OCI-LY1 (cell line): Measurements from ENCODE around the gene CACNA2D3.

Experiments
- H2AFZ ChIP-seq: fragments of 200-600 bp; sonication (generic), shearing (Covaris generic); 2 replicates; pipeline ENCODE4 v1.6.0; 2014; ENCODE audit warnings: antibody characterized with exemption, mild to moderate bottlenecking, low read length
- H3F3A ChIP-seq: fragments of 200-600 bp; sonication (generic), shearing (Covaris generic); 2 replicates; pipeline ENCODE4 v1.6.0; 2014; ENCODE audit warnings: mild to moderate bottlenecking, antibody characterized with exemption, low read length, moderate library complexity; ENCODE audit not compliant: insufficient read depth
- H3K27ac ChIP-seq: fragments of 200-600 bp; sonication (generic); 2 replicates; pipeline ENCODE4 v1.5.1; 2014; ENCODE audit warnings: low read length, mixed run types, mild to moderate bottlenecking, low read depth; ENCODE audit not compliant: poor library complexity, severe bottlenecking
- H3K27me3 ChIP-seq: fragments of 200-600 bp; sonication (generic); 2 replicates; pipeline ENCODE4 v1.6.0; 2014; ENCODE audit warnings: antibody characterized with exemption, mild to moderate bottlenecking, low read length, moderate library complexity; ENCODE audit not compliant: insufficient read depth
- H3K36me3 ChIP-seq: fragments of 200-600 bp; sonication (generic); 2 replicates; pipeline ENCODE4 v1.6.1; 2014; ENCODE audit warnings: mild to moderate bottlenecking, antibody characterized with exemption, low read length, moderate library complexity, mixed read lengths; ENCODE audit not compliant: insufficient read depth
- H3K4me1 ChIP-seq: fragments of 200-600 bp; sonication (generic); 2 replicates; pipeline ENCODE4 v1.5.1; 2014; ENCODE audit warnings: mild to moderate bottlenecking, low read length, moderate library complexity; ENCODE audit not compliant: insufficient read depth, severe bottlenecking
- H3K4me2 ChIP-seq: fragments of 200-600 bp; sonication (generic), shearing (Covaris generic); 2 replicates; pipeline ENCODE4 v1.6.1; 2014; ENCODE audit warnings: low read length
- H3K4me3 ChIP-seq: fragments of 200-600 bp; sonication (generic); 2 replicates; pipeline ENCODE4 v1.5.1; 2014; ENCODE audit warnings: low read length, low read depth, mild to moderate bottlenecking, mixed read lengths; ENCODE audit not compliant: poor library complexity, severe bottlenecking
- H3K79me2 ChIP-seq: fragments of 200-600 bp; shearing (Covaris generic); 2 replicates; pipeline ENCODE4 v1.6.1; 2016; ENCODE audit warnings: mixed run types, low read length, mixed read lengths; ENCODE audit not compliant: insufficient read depth
- H3K9ac ChIP-seq: fragments of 200-600 bp; sonication (generic), shearing (Covaris generic); 2 replicates; pipeline ENCODE4 v1.6.1; 2014; ENCODE audit warnings: mild to moderate bottlenecking, low read length, mixed read lengths
- H3K9me2 ChIP-seq: fragments of 200-600 bp; sonication (generic), shearing (Covaris generic); 2 replicates; pipeline ENCODE4 v1.6.1; 2014; ENCODE audit warnings: low read depth, mild to moderate bottlenecking, low read length, mixed read lengths
- H3K9me3 ChIP-seq: fragments of 200-600 bp; shearing (Covaris generic); 2 replicates; pipeline ENCODE4 v1.6.1; 2014; ENCODE audit warnings: low read length, mixed read lengths
- H4K20me1 ChIP-seq: fragments of 200-600 bp; sonication (generic), shearing (Covaris generic); 2 replicates; pipeline ENCODE4 v1.6.0; 2016; ENCODE audit warnings: mild to moderate bottlenecking, low read length; ENCODE audit not compliant: insufficient read depth
- EZH2 ChIP-seq: fragments of 200-600 bp; sonication (generic), shearing (Covaris generic); IDR thresholded peaks from 2 replicates; pipeline ENCODE4 v1.8.0; 2017; ENCODE audit warnings: borderline replicate concordance, mixed run types, mild to moderate bottlenecking, antibody characterized with exemption, low read length, moderate library complexity, mixed read lengths
- TF ChIP-seq, protein P1 (sequence below): fragments of 200-600 bp; sonication (generic), shearing (Covaris generic); IDR thresholded peaks from 2 replicates; pipeline ENCODE4 v1.5.1; 2017; ENCODE audit warnings: mild to moderate bottlenecking, antibody characterized with exemption, low read length, moderate library complexity, mixed read lengths

CACNA2D3 gene

DNA sequence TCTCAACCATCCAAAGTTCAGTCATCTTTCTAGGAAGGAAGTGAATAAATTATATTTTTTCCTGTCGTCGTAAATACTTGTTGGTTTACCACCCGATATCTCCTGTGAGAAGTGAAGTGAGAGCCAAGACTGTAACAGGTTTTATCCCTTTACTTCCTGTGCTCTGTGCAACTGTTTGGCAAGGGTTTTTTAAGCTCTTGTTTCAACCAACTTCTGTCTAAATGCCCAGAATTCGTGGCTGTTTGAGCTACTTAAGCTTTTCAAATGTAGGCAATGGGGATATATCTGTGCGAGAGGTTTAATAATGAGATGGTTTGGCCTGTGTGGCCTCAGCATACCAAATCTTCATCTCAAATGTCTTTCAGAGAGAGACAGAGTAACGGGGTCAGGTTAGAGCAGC is 670.8 kb downstream of the CACNA2D3 start:
- no peak overlapping the region for H3K4me3 ChIP-seq
- H2AFZ ChIP-seq: no peak overlapping the region
- H3F3A ChIP-seq: no peaks in the 10 kb centered on the region
- TF ChIP-seq, protein P1, sequence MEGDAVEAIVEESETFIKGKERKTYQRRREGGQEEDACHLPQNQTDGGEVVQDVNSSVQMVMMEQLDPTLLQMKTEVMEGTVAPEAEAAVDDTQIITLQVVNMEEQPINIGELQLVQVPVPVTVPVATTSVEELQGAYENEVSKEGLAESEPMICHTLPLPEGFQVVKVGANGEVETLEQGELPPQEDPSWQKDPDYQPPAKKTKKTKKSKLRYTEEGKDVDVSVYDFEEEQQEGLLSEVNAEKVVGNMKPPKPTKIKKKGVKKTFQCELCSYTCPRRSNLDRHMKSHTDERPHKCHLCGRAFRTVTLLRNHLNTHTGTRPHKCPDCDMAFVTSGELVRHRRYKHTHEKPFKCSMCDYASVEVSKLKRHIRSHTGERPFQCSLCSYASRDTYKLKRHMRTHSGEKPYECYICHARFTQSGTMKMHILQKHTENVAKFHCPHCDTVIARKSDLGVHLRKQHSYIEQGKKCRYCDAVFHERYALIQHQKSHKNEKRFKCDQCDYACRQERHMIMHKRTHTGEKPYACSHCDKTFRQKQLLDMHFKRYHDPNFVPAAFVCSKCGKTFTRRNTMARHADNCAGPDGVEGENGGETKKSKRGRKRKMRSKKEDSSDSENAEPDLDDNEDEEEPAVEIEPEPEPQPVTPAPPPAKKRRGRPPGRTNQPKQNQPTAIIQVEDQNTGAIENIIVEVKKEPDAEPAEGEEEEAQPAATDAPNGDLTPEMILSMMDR: no peak
- no peak for TF ChIP-seq EZH2
- H3K9me2 ChIP-seq: no peaks in the 10 kb centered on the region
- no peak overlapping the region for H3K9ac ChIP-seq
- H3K79me2 ChIP-seq: no peaks in the 10 kb centered on the region
- H3K36me3 ChIP-seq: no peaks in the 10 kb centered on the region
- H3K9me3 ChIP-seq: no peaks in the 10 kb centered on the region
- no peaks in the 10 kb centered on the region for H3K27me3 ChIP-seq
- H3K27ac ChIP-seq: no peak overlapping the region
- H4K20me1 ChIP-seq: no peaks in the 10 kb centered on the region
- no peaks in the 10 kb centered on the region for H3K4me1 ChIP-seq
- no peak overlapping the region for H3K4me2 ChIP-seq

DNA sequence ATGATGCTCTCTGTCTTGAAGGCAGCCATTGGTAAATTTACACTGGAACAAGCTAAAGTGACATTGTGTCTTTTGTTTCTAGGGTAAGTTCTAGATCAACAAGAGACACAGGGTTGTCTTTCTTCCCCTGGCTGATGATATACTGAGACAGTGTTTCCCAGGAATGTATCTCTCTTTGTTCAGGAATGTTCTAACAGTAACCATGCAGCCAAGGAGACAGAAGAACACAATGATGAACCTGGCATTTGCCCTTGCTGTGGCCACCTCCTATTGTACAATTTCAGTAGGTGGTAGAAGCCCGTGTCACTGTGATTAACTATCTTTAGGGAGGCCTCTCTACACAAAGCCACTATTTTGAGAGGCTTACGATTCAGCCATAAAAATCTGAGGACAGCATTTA is 674.8 kb downstream of the CACNA2D3 start:
- Histone ChIP-seq H4K20me1 (no peaks in the 10 kb centered on the region), H3K27me3 (no peaks in the 10 kb centered on the region), H3K9me3 (no peaks in the 10 kb centered on the region), H3K79me2 (no peaks in the 10 kb centered on the region), H3K27ac (no peak overlapping the region), H3K4me2 (no peak overlapping the region), H3K4me3 (no peak overlapping the region), H3F3A (no peaks in the 10 kb centered on the region), H3K9me2 (no peaks in the 10 kb centered on the region), H2AFZ (no peak overlapping the region), H3K36me3 (no peaks in the 10 kb centered on the region), H3K9ac (no peak overlapping the region), H3K4me1 (no peaks in the 10 kb centered on the region)
- TF ChIP-seq EZH2: no peak
- TF ChIP-seq, protein P1: no peak

DNA sequence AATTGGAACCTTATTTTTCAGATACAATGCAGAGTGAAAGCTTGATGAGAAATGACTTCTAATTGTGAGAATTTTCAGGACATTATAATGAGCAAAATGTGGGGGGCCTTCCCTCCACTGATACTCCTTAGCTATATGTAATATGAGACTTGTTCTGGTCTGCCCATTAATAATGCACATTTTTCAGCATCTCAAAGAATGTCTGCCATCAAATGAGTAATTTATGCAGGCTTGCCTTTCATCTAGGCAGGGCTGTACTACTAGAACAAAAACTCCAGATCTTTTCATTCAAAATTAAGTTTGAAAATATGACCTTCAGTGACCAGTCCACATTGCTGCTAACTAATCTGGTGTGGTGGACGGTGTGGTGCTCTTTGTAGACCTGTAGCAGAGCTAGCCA is 678.1 kb downstream of the CACNA2D3 start:
- Histone ChIP-seq H3K4me2 (no peak overlapping the region), H3K9me2 (no peaks in the 10 kb centered on the region), H3K36me3 (no peaks in the 10 kb centered on the region), H3K27ac (no peak overlapping the region), H3K79me2 (no peaks in the 10 kb centered on the region), H2AFZ (no peak overlapping the region), H3K9ac (no peak overlapping the region), H4K20me1 (no peaks in the 10 kb centered on the region), H3K27me3 (no peaks in the 10 kb centered on the region), H3F3A (no peaks in the 10 kb centered on the region), H3K4me3 (no peak overlapping the region), H3K9me3 (no peaks in the 10 kb centered on the region), H3K4me1 (no peaks in the 10 kb centered on the region)
- TF ChIP-seq, protein P1: no peak
- TF ChIP-seq EZH2: no peak
